ENCODE results near the gene RBM45.

Gene RBM45

GRCh38 chr2:178160601-178161000 is 48.4 kb downstream of the RBM45 start:
- no peak for DNase-seq (ENCODE audit: low read depth)

- no peak for DNase-seq (ENCODE audit: low read depth)
Measured at GRCh38 chr2:178163395-178163794, 51.2 kb downstream of the RBM45 start.

GRCh38 chr2:178163911-178164310 is 51.7 kb downstream of the RBM45 start:
- DNase-seq (ENCODE audit: low read depth), result no peak

- DNase-seq (ENCODE audit: low read depth), result no peak
Measured at GRCh38 chr2:178173657-178174056, 61.4 kb downstream of the RBM45 start.

GRCh38 chr2:178177066-178177679 is 64.9 kb downstream of the RBM45 start:
- no peak for DNase-seq (ENCODE audit: low read depth)
